HAP-1 (cell line): Measurements from ENCODE around the gene SURF6.

Experiments used
- DNase-seq, 2 experiments: peaks; one replicate each; pipeline ENCODE4 v3.0.0-alpha.2; 2016 to 2020; ENCODE audit warnings: low spot score in 2 of 2
- H3K27me3 ChIP-seq: fragments of 250-450 bp; sonication (Bioruptor Pico); 2 replicates; pipeline ENCODE4 v1.5.1; 2020; ENCODE audit warnings: low read depth, mild to moderate bottlenecking, moderate library complexity
- H3K36me3 ChIP-seq: fragments of 250-450 bp; sonication (Bioruptor Pico); replicated peaks from 2 replicates; pipeline ENCODE4 v1.5.1; 2020; ENCODE audit warnings: mild to moderate bottlenecking
- H3K4me1 ChIP-seq: fragments of 250-450 bp; sonication (Bioruptor Pico); 2 replicates; pipeline ENCODE4 v1.5.1; 2020; ENCODE audit warnings: mild to moderate bottlenecking
- H3K4me3 ChIP-seq: fragments of 250-450 bp; sonication (Bioruptor Pico); 2 replicates; pipeline ENCODE4 v1.5.1; 2020; ENCODE audit warnings: mild to moderate bottlenecking, moderate library complexity
- H3K9me3 ChIP-seq: fragments of 250-450 bp; sonication (Bioruptor Pico); 2 replicates; pipeline ENCODE4 v1.5.1; 2020; ENCODE audit warnings: mild to moderate bottlenecking, moderate library complexity
- in situ Hi-C: fragments of 300-500 bp; cut with MboI; formaldehyde crosslinking; loops from 3 replicates; pipeline ENCODE4 v1.14.3; 2020; ENCODE audit warnings: low sequenced_read_pairs, inconsistent platforms, mixed read lengths

Gene SURF6

DNA sequence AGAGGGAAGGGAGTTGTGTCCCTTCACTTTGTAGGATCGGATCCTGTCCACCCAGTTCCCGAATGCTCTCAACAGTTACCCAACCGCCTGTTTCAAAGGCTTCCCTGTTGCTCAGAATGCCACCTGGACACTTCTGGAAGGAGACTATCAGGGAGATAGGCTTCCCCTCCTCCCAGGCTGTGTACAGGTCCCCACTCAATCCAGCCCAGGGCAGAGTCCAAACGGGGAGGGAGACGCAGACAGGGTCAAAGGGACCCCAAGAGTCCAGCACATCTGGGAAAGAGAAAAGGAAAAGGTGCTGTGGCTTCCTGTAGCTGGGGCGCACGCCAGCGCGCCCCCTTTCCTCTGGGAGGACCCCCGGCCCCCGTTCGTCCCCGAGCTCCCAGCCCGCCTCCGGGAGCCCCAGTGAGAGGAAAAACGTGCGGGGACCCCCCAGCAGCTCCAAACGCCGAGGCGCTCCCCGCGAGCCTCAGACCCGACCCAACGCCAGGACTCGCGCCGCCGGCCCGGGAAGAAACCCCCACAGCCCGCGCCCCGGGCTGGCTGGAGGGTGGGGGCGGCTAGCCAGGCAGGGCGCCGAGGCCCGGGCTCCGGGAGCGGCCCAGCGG, 39.2 kb upstream of the SURF6 start:
- H3K9me3 ChIP-seq: no peaks in the 10 kb centered on the region
- peak in 1 of 2 experiments; percentile 42 for DNase-seq
- H3K27me3 ChIP-seq: no peaks in the 10 kb centered on the region
- peak overlapping the region; percentile 86 for H3K4me3 ChIP-seq
- in situ Hi-C loops: no loop called here
- peaks cover 32% of the 10 kb centered on the region for H3K36me3 ChIP-seq
- peaks cover 13% of the 10 kb centered on the region for H3K4me1 ChIP-seq

- Histone ChIP-seq H3K36me3 (peaks cover 38% of the 10 kb centered on the region), H3K4me3 (peak overlapping the region; percentile 86), H3K4me1 (peaks cover 13% of the 10 kb centered on the region), H3K9me3 (no peaks in the 10 kb centered on the region), H3K27me3 (no peaks in the 10 kb centered on the region)
- DNase-seq: no peak
- in situ Hi-C loops: no loop called here
Measured at GRCh38 chr9:133374612-133375115, 38.7 kb upstream of the SURF6 start.

GRCh38 chr9:133372144-133372543, 36.2 kb upstream of the SURF6 start:
- no peak overlapping the region for H3K4me3 ChIP-seq
- in situ Hi-C loops: no loop called here
- no peaks in the 10 kb centered on the region for H3K27me3 ChIP-seq

DNA sequence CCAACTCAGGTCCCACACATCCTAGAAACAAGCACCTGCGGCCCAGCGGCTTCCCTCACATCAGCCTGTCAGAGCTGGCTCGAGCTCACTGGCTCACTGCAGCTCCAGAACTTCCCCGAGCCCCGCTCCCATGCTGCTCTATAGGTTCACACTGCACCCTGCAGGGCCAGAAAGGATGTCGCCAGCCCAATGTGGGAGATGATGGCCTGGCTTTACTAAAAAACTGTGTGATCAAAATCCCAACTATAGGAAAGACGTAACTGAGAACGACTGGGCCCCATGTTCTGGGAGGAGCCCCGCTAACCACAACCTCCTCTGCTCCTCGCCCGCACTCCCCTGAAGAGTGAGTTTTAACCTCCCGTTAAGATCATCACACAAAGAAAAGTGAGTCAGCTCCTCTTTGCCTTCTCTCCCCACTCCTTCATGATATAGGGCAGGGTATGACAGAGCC, 35.3 kb upstream of the SURF6 start:
- no peaks in the 10 kb centered on the region for H3K9me3 ChIP-seq
- DNase-seq: no peak
- no peak overlapping the region for H3K4me3 ChIP-seq
- H3K27me3 ChIP-seq: no peaks in the 10 kb centered on the region
- peaks cover under 1% of the 10 kb centered on the region; the same call in 1 of the 2 replicates for H3K4me1 ChIP-seq
- in situ Hi-C loops: no loop called here
- peaks cover 66% of the 10 kb centered on the region for H3K36me3 ChIP-seq

More at GRCh38 chr9:133372144-133372543, 36.2 kb upstream of the SURF6 start:
- H3K9me3 ChIP-seq: no peaks in the 10 kb centered on the region
- no peak for DNase-seq
- peaks cover 58% of the 10 kb centered on the region for H3K36me3 ChIP-seq
- H3K4me1 ChIP-seq: peaks cover 8% of the 10 kb centered on the region

- Histone ChIP-seq H3K4me3 (no peak overlapping the region), H3K4me1 (no peaks in the 10 kb centered on the region; the same call in 1 of the 2 replicates), H3K36me3 (peaks cover 72% of the 10 kb centered on the region), H3K27me3 (no peaks in the 10 kb centered on the region), H3K9me3 (no peaks in the 10 kb centered on the region)
- DNase-seq: no peak
- in situ Hi-C loops: no loop called here
Measured at GRCh38 chr9:133370685-133371084, 34.7 kb upstream of the SURF6 start.

DNA sequence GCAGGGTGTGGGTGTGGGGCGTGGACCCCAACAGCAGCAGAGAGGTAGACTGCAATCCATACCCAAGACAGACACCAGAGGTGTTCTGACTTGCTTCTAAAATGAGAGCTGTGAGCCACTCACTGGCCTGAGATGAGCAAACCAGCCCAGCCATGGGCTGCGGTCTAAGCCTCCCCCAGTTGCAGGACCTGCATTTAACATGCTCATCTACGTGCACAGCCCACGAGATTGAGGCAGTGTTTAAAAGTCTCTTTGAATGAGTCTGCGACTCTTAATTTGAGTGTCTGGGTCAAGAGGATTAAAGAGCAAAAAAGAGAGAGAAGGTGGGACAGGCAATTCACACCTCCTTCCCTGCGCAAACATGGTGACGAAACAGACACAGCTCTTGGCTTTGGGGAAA, 33.9 kb upstream of the SURF6 start:
- Histone ChIP-seq H3K9me3 (no peaks in the 10 kb centered on the region), H3K36me3 (peaks cover 75% of the 10 kb centered on the region), H3K4me3 (no peak overlapping the region), H3K27me3 (no peaks in the 10 kb centered on the region), H3K4me1 (no peaks in the 10 kb centered on the region; the same call in 1 of the 2 replicates)
- in situ Hi-C loops: no loop called here
- no peak for DNase-seq

- DNase-seq: no peak
- Histone ChIP-seq H3K27me3 (no peaks in the 10 kb centered on the region), H3K4me1 (no peaks in the 10 kb centered on the region; the same call in 1 of the 2 replicates), H3K36me3 (peaks cover 76% of the 10 kb centered on the region), H3K9me3 (no peaks in the 10 kb centered on the region), H3K4me3 (no peak overlapping the region)
- in situ Hi-C loops: no loop called here
Measured at GRCh38 chr9:133369422-133369821, 33.4 kb upstream of the SURF6 start.

GRCh38 chr9:133368249-133368881, 32.4 kb upstream of the SURF6 start:
- Histone ChIP-seq H3K4me1 (no peaks in the 10 kb centered on the region), H3K4me3 (no peak overlapping the region), H3K27me3 (no peaks in the 10 kb centered on the region), H3K36me3 (peaks cover 85% of the 10 kb centered on the region), H3K9me3 (no peaks in the 10 kb centered on the region)
- no peak for DNase-seq
- in situ Hi-C loops: no loop called here

- DNase-seq: no peak
- H3K4me1 ChIP-seq: no peaks in the 10 kb centered on the region
- peaks cover 85% of the 10 kb centered on the region for H3K36me3 ChIP-seq
- no peak overlapping the region for H3K4me3 ChIP-seq
- no peaks in the 10 kb centered on the region for H3K27me3 ChIP-seq
- in situ Hi-C loops: no loop called here
- H3K9me3 ChIP-seq: no peaks in the 10 kb centered on the region
Measured at GRCh38 chr9:133367778-133368177, 31.8 kb upstream of the SURF6 start.

- H3K9me3 ChIP-seq: no peaks in the 10 kb centered on the region
- no peak for DNase-seq
- no peaks in the 10 kb centered on the region for H3K4me1 ChIP-seq
- in situ Hi-C loops: no loop called here
- no peaks in the 10 kb centered on the region for H3K27me3 ChIP-seq
- H3K4me3 ChIP-seq: no peak overlapping the region
- H3K36me3 ChIP-seq: peaks cover 85% of the 10 kb centered on the region
Measured at GRCh38 chr9:133367221-133367620, 31.2 kb upstream of the SURF6 start.

DNA sequence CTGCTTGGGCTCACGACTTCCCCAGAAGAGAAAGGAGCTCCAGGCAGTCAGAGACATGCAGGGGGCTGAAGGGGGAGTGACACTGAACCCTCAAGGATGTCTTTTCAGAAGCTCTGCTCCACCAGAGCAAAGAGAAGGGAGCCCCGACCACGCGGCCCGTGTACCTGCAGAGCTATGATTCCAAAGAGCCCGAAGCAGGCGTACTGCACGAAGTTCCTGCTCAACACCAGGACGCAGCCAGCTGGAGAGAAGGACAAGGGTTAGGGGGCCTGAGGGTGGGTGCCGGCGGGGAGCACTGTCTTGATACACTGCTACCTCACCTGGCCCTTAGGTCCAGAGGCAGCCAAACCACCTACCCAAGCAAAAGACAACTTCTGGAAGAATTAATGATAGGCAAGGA, 30.4 kb upstream of the SURF6 start:
- in situ Hi-C loops: no loop called here
- H3K4me1 ChIP-seq: no peaks in the 10 kb centered on the region
- DNase-seq: no peak
- H3K27me3 ChIP-seq: no peaks in the 10 kb centered on the region
- peaks cover 86% of the 10 kb centered on the region for H3K36me3 ChIP-seq
- no peaks in the 10 kb centered on the region for H3K9me3 ChIP-seq
- no peak overlapping the region for H3K4me3 ChIP-seq

DNA sequence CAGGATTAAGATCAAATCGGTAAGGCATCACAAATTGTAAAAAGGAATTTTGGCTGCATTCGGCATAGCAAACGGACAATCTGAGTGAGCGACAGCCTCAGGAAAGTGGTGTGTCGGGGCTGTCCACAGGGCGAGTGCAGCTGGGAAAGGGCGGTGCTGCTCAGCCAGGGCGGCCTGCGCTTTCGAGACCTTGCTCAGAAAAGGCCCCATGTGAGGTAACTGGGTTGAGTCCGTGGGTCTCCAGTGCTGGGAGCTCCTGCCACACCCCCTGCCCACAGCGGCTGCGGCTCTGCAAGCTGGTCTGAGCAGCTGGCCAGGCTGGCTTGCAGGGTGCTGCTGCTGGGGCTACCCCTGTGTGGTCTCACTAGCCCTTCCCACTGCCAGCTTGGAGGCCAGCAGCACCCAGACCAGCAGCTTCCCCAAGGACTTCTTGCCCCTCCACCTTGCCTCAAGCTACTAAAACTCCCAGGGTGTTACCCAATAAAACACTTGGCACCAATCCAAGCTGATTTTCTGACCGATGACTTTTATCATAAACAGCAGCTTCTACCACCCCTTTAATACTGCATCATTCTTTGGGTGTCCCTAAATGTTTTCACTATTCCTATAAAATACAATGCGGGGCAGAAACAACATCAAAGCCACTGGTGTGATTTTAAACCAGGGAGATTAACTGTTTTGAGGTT, 26.5 kb upstream of the SURF6 start:
- H3K4me3 ChIP-seq: no peak overlapping the region
- peaks cover 87% of the 10 kb centered on the region for H3K36me3 ChIP-seq
- H3K27me3 ChIP-seq: no peaks in the 10 kb centered on the region
- peaks cover 3% of the 10 kb centered on the region for H3K4me1 ChIP-seq
- in situ Hi-C loops: no loop called here
- H3K9me3 ChIP-seq: no peaks in the 10 kb centered on the region
- no peak for DNase-seq

- DNase-seq: no peak
- peaks cover 79% of the 10 kb centered on the region for H3K36me3 ChIP-seq
- no peaks in the 10 kb centered on the region for H3K27me3 ChIP-seq
- peaks cover 5% of the 10 kb centered on the region for H3K4me1 ChIP-seq
- H3K9me3 ChIP-seq: no peaks in the 10 kb centered on the region
- H3K4me3 ChIP-seq: no peak overlapping the region
- in situ Hi-C loops: no loop called here
Measured at GRCh38 chr9:133361507-133362092, 25.6 kb upstream of the SURF6 start.
